Skeletal muscle tissue (tissue), 4 donors: ENCODE data around the gene GJA5. TPM values are rescaled to one million over a fixed set of nuclear protein-coding genes. Genes with fewer than 3 reads are reported as not detected.

Source experiments
- H3K27ac ChIP-seq: one replicate; pipeline ENCODE4 v1.7.0; 2013; ENCODE audit warnings: mild to moderate bottlenecking, low read depth, low read length, inconsistent platforms
- H3K27me3 ChIP-seq, 3 donors: one replicate each; pipeline ENCODE4 v1.7.0; 2013; ENCODE audit warnings: low read length in 3 of 3; ENCODE audit not compliant: control insufficient read depth in 3 of 3, insufficient read depth in 3 of 3
- H3K36me3 ChIP-seq, 3 donors: one replicate each; pipeline ENCODE4 v1.7.0; 2013; ENCODE audit warnings: low read length in 3 of 3; ENCODE audit not compliant: control insufficient read depth in 3 of 3, insufficient read depth in 3 of 3
- H3K4me1 ChIP-seq, 3 donors: one replicate each; pipeline ENCODE4 v1.7.0; 2013; ENCODE audit warnings: low read length in 3 of 3, mild to moderate bottlenecking in 3 of 3; ENCODE audit not compliant: control insufficient read depth in 3 of 3, insufficient read depth in 3 of 3
- H3K4me3 ChIP-seq, 3 donors: one replicate each; pipeline ENCODE4 v1.7.0; 2013; ENCODE audit warnings: low read length in 3 of 3
- H3K9ac ChIP-seq, 3 donors: one replicate each; pipeline ENCODE4 v1.7.0; 2013; ENCODE audit warnings: low read length in 3 of 3, mild to moderate bottlenecking in 3 of 3, moderate library complexity in 2 of 3, low read depth in 1 of 3
- H3K9me3 ChIP-seq, 3 donors: one replicate each; pipeline ENCODE4 v1.7.0; 2013; ENCODE audit warnings: low read length in 3 of 3; ENCODE audit not compliant: control insufficient read depth in 3 of 3
- total RNA-seq: library from RNA; depleted of rRNA; stranded (reverse); fragments of >200 nt; gene quantifications from one replicate; pipeline ENCODE4 v1.2.3, GENCODE V29; 2014
- donor health status: Osteomylitis.

GJA5 gene
- total RNA-seq, 1 donor from 2014 or later, result 13.0 TPM

- Histone ChIP-seq H3K36me3 (no peaks in the 10 kb centered on the region), H3K9me3 (no peaks in the 10 kb centered on the region), H3K9ac (no peak overlapping the region), H3K27ac (no peak overlapping the region), H3K27me3 (peaks cover 0 to 5% (median 0%) of the 10 kb centered on the region in 3 donors), H3K4me3 (no peak overlapping the region), H3K4me1 (no peaks in the 10 kb centered on the region)
Measured at GRCh38 chr1:147786536-147786935, 26.1 kb upstream of the GJA5 start.

DNA sequence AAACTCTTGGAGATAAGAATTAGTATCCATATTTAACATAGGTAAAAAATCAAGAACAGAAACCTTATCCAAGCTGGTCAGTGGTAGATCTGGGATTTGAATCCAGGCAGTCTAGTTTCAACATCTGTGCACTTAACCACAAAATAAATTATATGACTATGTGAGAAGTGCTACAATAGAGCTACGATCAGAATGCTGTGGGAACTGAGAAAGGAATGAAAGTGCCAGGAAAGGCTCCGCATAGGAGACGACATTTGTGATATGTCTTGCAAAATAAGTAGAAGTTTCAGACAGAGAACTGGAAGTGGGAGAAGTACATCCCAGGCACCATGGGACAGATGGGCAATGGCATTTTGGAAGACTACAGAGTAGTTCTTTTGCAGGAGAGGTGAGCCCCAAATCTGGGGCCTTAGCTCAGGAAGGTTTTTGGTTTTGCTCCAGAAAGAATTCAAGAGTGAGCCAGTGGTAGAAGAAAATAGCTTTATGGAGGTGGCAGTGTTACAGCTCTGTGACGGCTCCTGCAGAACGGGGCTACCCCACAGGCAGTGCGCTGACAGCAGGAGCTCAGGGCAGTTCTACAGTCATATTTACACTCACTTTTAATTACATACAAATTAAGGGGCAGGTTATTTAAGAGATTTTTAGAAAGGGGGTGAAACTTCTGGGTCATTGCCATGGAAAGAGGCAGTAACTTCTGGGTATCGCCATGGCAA, 25.5 kb upstream of the GJA5 start:
- Histone ChIP-seq H3K9me3 (no peaks in the 10 kb centered on the region), H3K36me3 (no peaks in the 10 kb centered on the region), H3K4me3 (no peak overlapping the region), H3K9ac (no peak overlapping the region), H3K4me1 (no peaks in the 10 kb centered on the region), H3K27me3 (peaks cover 0 to 5% (median 0%) of the 10 kb centered on the region in 3 donors), H3K27ac (no peak overlapping the region)

DNA sequence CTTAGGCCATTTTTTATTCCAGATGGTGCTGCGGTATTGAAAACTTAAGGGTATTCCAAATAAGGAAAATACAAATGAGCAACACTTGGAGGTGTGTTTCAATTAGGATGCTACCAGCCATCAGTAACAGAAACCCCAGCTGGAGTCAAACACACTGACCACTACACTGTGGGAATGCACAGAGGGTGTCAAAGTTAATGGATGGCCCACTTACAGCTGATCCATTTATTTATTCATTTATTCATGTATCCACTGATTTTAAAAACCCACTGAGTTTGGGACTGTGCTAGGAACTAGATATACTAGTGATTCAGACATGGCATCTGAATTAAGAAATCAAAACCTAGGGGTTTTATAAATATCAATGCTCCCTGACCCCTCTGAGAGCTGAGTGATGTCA, 24.5 kb upstream of the GJA5 start:
- Histone ChIP-seq H3K4me3 (no peak overlapping the region), H3K9me3 (no peaks in the 10 kb centered on the region), H3K27me3 (peaks cover 0 to 7% (median 0%) of the 10 kb centered on the region in 3 donors), H3K9ac (no peak overlapping the region), H3K36me3 (no peaks in the 10 kb centered on the region), H3K27ac (no peak overlapping the region), H3K4me1 (no peaks in the 10 kb centered on the region)

GRCh38 chr1:147781056-147781471, 20.7 kb upstream of the GJA5 start:
- H3K9ac ChIP-seq, result no peak overlapping the region
- H3K4me3 ChIP-seq, result no peak overlapping the region
- no peaks in the 10 kb centered on the region for H3K36me3 ChIP-seq
- H3K4me1 ChIP-seq, result no peaks in the 10 kb centered on the region
- peaks cover 0 to 2% (median 0%) of the 10 kb centered on the region in 3 donors for H3K27me3 ChIP-seq
- H3K27ac ChIP-seq, result no peak overlapping the region
- no peaks in the 10 kb centered on the region for H3K9me3 ChIP-seq

DNA sequence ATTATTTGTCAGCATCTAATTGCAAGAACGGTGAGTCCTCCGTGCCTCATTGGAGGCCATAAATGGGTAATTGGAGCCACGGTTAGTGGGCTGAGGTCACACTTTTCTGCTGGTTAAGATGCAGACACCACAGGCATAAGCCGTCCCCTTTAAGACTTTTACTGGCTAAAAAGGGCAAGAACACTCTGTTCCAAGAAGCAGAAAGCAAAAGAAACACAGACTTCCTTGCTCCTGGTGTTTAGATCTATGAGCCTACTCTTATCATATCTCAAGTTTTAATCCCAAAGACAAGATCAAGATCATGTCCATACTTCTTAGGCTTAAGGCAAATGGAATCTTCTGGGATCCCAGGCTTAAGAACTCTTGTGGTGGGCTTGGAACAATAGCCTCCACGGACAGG, 17.3 kb upstream of the GJA5 start:
- H3K4me3 ChIP-seq, result no peak overlapping the region
- peaks cover 0 to 3% (median 0%) of the 10 kb centered on the region in 3 donors for H3K4me1 ChIP-seq
- no peak overlapping the region for H3K27ac ChIP-seq
- no peaks in the 10 kb centered on the region for H3K36me3 ChIP-seq
- no peaks in the 10 kb centered on the region for H3K9me3 ChIP-seq
- H3K27me3 ChIP-seq, result peaks cover 0 to 16% (median 4%) of the 10 kb centered on the region in 3 donors
- no peak overlapping the region for H3K9ac ChIP-seq

DNA sequence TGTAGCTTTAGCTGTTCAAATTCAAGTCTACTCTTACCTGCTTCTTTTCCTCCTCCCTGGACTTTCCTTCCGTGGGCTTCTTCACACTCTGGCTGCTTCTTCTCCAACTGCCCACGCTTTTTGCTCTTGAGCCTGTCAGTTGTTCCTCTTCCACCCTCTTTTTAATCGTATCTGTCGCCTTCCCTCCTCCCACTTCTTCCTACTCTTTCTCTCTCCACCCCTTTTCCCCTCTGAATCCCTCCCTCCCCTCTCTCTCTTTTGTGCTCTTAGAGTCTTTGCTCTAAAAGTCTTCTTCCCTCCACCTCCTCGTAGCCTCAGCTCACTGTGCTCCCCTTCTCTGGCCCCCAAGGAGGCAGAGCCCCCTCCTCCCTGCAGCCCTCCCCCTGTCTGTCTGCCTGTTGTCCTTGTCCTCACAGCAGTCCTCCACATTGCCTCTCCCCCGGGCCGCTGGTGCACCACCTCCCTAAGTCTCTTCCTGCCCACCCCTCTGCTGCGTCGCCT, 12.9 kb upstream of the GJA5 start:
- Histone ChIP-seq H3K9ac (peak overlapping the region in 1 of 3 donors; percentile 27), H3K9me3 (no peaks in the 10 kb centered on the region), H3K27me3 (peaks cover 0 to 14% (median 9%) of the 10 kb centered on the region in 3 donors), H3K27ac (peak overlapping the region; percentile 25), H3K4me1 (peaks cover 8 to 25% (median 19%) of the 10 kb centered on the region in 3 donors), H3K4me3 (no peak overlapping the region), H3K36me3 (no peaks in the 10 kb centered on the region)

DNA sequence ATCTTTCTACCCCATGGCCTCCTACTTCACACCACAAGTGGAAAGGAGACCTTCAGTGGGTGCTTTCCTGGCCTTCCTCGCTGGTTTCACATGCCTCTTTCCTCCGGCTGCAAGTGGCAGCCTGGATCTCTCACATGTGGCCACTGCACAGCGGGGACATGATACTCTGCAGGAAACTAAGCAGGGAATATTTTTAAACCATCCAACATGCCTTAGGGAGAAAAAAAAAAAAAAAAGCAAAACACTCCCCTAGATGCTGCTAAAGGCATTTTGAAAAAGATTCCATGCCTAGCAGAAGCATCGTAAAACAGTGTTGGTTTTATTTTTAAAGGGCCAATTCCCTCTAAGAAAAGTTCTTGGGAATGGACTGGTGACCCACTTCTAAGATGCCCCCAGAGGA, 12.2 kb upstream of the GJA5 start:
- Histone ChIP-seq H3K27me3 (peaks cover 0 to 14% (median 9%) of the 10 kb centered on the region in 3 donors), H3K27ac (no peak overlapping the region), H3K4me3 (peak overlapping the region; percentile 33 to 40 (median 36)), H3K36me3 (no peaks in the 10 kb centered on the region), H3K9ac (no peak overlapping the region), H3K4me1 (peaks cover 8 to 25% (median 19%) of the 10 kb centered on the region in 3 donors), H3K9me3 (no peaks in the 10 kb centered on the region)

- Histone ChIP-seq H3K36me3 (no peaks in the 10 kb centered on the region), H3K9me3 (no peaks in the 10 kb centered on the region), H3K4me1 (peaks cover 8 to 25% (median 19%) of the 10 kb centered on the region in 3 donors), H3K27ac (peak overlapping the region; percentile 19), H3K4me3 (peak overlapping the region in 2 of 3 donors; percentile 25 to 43), H3K9ac (no peak overlapping the region), H3K27me3 (peaks cover 0 to 14% (median 9%) of the 10 kb centered on the region in 3 donors)
Measured at GRCh38 chr1:147771226-147772125, 11.1 kb upstream of the GJA5 start.

DNA sequence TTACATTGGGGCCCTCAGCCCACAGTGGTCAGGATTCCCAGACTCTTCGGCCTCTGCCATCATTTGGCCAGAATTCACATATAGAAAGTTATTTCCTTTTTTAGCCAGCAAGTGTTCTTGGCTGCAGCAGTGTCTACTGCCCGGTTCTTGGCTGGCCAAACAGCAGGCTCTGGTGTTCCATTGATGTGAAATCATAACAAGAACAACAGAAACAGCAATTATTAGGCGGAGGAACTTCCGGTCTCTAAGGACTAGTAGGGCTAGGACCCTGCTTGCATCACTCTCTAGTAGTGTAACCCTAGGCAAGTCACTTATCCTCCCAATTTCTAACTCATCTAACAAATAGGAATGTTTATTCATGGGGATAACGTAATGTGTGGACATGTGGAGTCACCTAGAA, 8.7 kb upstream of the GJA5 start:
- H3K36me3 ChIP-seq, result no peaks in the 10 kb centered on the region
- H3K4me3 ChIP-seq, result no peak overlapping the region
- H3K27me3 ChIP-seq, result peaks cover 0 to 7% (median 4%) of the 10 kb centered on the region in 3 donors
- H3K27ac ChIP-seq, result no peak overlapping the region
- peaks cover 8 to 25% (median 19%) of the 10 kb centered on the region in 3 donors for H3K4me1 ChIP-seq
- H3K9ac ChIP-seq, result no peak overlapping the region
- no peaks in the 10 kb centered on the region for H3K9me3 ChIP-seq
